ENCODE measurements around the gene SP140.
"Not testable (repeated sequence)": the region's sequence is repeated elsewhere in the genome, so short reads cannot be mapped to it uniquely, and the experiment has no call there.

SP140 gene

DNA sequence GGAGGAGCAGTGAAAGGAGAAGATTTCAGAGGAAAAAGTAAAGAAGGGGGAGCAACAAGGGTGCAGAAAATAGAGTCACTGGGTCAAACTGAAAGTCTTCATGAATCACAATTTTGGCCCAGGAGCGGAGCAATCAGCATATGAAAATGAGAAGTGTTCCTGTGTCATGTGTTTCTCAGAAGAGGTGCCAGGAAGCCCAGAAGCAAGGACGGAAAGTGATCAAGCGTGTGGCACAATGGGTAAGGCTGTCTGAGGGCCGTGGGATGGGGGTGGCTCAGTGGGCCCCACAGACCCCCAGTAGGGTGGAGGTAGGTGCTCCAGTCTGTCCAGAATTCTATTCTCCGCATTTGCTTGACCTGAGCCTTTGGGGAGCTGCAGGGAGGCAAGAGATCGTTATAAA is 44.2 kb downstream of the SP140 start:
- no peaks in the 10 kb centered on the region for H3K4me1 ChIP-seq (ENCODE audit: low read length)
- no peaks in the 10 kb centered on the region for H4K20me1 ChIP-seq (ENCODE audit: insufficient read depth, low read length)
- H3K4me3 ChIP-seq (ENCODE audit: low read length) = no peak overlapping the region
- no peaks in the 10 kb centered on the region for H3K79me2 ChIP-seq (ENCODE audit: low read length)
- no peak overlapping the region for H3K27ac ChIP-seq (ENCODE audit: low read length)
- TF ChIP-seq EZH2 (optimal IDR thresholded peaks at IDR 0.05; ENCODE audit: low read depth, low read length) = no peak
- TF ChIP-seq, protein P1, sequence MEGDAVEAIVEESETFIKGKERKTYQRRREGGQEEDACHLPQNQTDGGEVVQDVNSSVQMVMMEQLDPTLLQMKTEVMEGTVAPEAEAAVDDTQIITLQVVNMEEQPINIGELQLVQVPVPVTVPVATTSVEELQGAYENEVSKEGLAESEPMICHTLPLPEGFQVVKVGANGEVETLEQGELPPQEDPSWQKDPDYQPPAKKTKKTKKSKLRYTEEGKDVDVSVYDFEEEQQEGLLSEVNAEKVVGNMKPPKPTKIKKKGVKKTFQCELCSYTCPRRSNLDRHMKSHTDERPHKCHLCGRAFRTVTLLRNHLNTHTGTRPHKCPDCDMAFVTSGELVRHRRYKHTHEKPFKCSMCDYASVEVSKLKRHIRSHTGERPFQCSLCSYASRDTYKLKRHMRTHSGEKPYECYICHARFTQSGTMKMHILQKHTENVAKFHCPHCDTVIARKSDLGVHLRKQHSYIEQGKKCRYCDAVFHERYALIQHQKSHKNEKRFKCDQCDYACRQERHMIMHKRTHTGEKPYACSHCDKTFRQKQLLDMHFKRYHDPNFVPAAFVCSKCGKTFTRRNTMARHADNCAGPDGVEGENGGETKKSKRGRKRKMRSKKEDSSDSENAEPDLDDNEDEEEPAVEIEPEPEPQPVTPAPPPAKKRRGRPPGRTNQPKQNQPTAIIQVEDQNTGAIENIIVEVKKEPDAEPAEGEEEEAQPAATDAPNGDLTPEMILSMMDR (IDR thresholded peaks at IDR 0.05; ENCODE audit: low read length) = no peak
- no peak for TF ChIP-seq EZH2phosphoT487 (IDR thresholded peaks at IDR 0.05; ENCODE audit: low read length)
- H2AFZ ChIP-seq (ENCODE audit: low read length) = no peak overlapping the region
- no peaks in the 10 kb centered on the region for H3K9me2 ChIP-seq (replicated peaks; ENCODE audit: insufficient read depth, low read length)
- H3K4me2 ChIP-seq (ENCODE audit: low read depth, low read length) = no peak overlapping the region
- no peaks in the 10 kb centered on the region for H3K27me3 ChIP-seq (replicated peaks; ENCODE audit: insufficient read depth, low read length)
- H3K36me3 ChIP-seq (replicated peaks; ENCODE audit: insufficient read depth, low read length) = no peaks in the 10 kb centered on the region
- no peak overlapping the region for H3K9ac ChIP-seq (ENCODE audit: low read length)
- no peak for DNase-seq
- H3K9me3 ChIP-seq (replicated peaks; ENCODE audit: insufficient read depth, low read length) = no peaks in the 10 kb centered on the region
- no peaks in the 10 kb centered on the region for H3F3A ChIP-seq (ENCODE audit: insufficient read depth, low read length)

DNA sequence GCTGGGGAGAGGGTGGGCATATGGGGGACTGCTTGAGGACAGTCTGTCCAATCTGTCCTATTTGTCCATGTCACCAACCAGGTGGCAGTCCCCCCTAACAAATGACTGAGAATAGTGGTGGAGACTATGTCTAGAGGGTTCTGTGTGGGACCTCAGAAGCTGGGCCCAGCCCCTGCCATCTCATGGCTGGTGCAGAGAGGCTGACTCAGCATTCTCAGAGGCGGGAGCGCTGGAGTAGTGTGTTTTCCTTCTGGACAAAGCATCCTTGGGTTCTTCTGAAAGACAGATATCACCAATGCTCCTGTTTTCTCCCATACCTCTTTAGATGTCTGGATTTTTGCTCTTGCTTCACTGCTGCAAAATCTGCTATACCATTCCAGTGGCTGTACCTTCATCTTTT is 57.4 kb downstream of the SP140 start:
- H3K9ac ChIP-seq (ENCODE audit: low read length) = no peak overlapping the region
- H3K4me3 ChIP-seq (ENCODE audit: low read length) = no peak overlapping the region
- TF ChIP-seq, protein P1 (IDR thresholded peaks at IDR 0.05; ENCODE audit: low read length) = no peak
- no peak for TF ChIP-seq EZH2phosphoT487 (IDR thresholded peaks at IDR 0.05; ENCODE audit: low read length)
- no peak for TF ChIP-seq EZH2 (optimal IDR thresholded peaks at IDR 0.05; ENCODE audit: low read depth, low read length)
- DNase-seq = no peak
- no peaks in the 10 kb centered on the region for H3K9me3 ChIP-seq (replicated peaks; ENCODE audit: insufficient read depth, low read length)
- no peaks in the 10 kb centered on the region for H3K9me2 ChIP-seq (replicated peaks; ENCODE audit: insufficient read depth, low read length)
- no peak overlapping the region for H3K4me2 ChIP-seq (ENCODE audit: low read depth, low read length)
- no peak overlapping the region for H2AFZ ChIP-seq (ENCODE audit: low read length)
- H3F3A ChIP-seq (ENCODE audit: insufficient read depth, low read length) = peaks cover 3% of the 10 kb centered on the region; the same call in 1 of the 2 replicates
- no peaks in the 10 kb centered on the region for H3K79me2 ChIP-seq (ENCODE audit: low read length)
- no peaks in the 10 kb centered on the region for H4K20me1 ChIP-seq (ENCODE audit: insufficient read depth, low read length)
- no peaks in the 10 kb centered on the region for H3K4me1 ChIP-seq (ENCODE audit: low read length)
- H3K27me3 ChIP-seq (replicated peaks; ENCODE audit: insufficient read depth, low read length) = no peaks in the 10 kb centered on the region
- H3K36me3 ChIP-seq (replicated peaks; ENCODE audit: insufficient read depth, low read length) = no peaks in the 10 kb centered on the region
- no peak overlapping the region for H3K27ac ChIP-seq (ENCODE audit: low read length)

DNA sequence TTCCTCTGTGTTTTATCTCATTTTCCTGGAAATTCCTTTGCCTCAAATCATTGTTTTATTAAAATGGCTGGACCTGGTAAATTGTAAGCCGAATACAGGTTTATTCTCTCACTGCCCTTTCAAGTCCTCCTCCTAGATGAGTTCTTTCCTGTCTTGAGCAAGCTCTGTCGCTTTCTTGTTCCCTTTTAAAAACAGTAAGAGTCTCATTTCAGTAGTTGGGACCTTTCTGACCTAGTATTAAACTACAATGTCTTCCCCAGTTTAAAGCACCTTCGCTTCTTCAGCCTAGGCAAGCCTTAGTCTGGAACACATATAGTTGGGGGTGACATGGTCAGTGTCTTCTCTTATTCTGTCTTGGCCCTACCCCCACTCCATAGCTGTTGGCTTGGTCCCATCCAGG is 60.5 kb downstream of the SP140 start:
- no peaks in the 10 kb centered on the region for H3K79me2 ChIP-seq (ENCODE audit: low read length)
- H3K27me3 ChIP-seq (replicated peaks; ENCODE audit: insufficient read depth, low read length) = no peaks in the 10 kb centered on the region
- DNase-seq = no peak
- H2AFZ ChIP-seq (ENCODE audit: low read length) = no peak overlapping the region
- no peak overlapping the region for H3K4me2 ChIP-seq (ENCODE audit: low read depth, low read length)
- no peaks in the 10 kb centered on the region for H3K9me3 ChIP-seq (replicated peaks; ENCODE audit: insufficient read depth, low read length)
- no peaks in the 10 kb centered on the region for H3K9me2 ChIP-seq (replicated peaks; ENCODE audit: insufficient read depth, low read length)
- H3K9ac ChIP-seq (ENCODE audit: low read length) = no peak overlapping the region
- no peaks in the 10 kb centered on the region for H3K36me3 ChIP-seq (replicated peaks; ENCODE audit: insufficient read depth, low read length)
- peaks cover 5% of the 10 kb centered on the region; the same call in 1 of the 2 replicates for H3F3A ChIP-seq (ENCODE audit: insufficient read depth, low read length)
- no peaks in the 10 kb centered on the region for H3K4me1 ChIP-seq (ENCODE audit: low read length)
- H3K4me3 ChIP-seq (ENCODE audit: low read length) = no peak overlapping the region
- H3K27ac ChIP-seq (ENCODE audit: low read length) = no peak overlapping the region
- TF ChIP-seq, protein P1 (IDR thresholded peaks at IDR 0.05; ENCODE audit: low read length) = no peak
- no peak for TF ChIP-seq EZH2 (optimal IDR thresholded peaks at IDR 0.05; ENCODE audit: low read depth, low read length)
- TF ChIP-seq EZH2phosphoT487 (IDR thresholded peaks at IDR 0.05; ENCODE audit: low read length) = no peak
- H4K20me1 ChIP-seq (ENCODE audit: insufficient read depth, low read length) = no peaks in the 10 kb centered on the region

DNA sequence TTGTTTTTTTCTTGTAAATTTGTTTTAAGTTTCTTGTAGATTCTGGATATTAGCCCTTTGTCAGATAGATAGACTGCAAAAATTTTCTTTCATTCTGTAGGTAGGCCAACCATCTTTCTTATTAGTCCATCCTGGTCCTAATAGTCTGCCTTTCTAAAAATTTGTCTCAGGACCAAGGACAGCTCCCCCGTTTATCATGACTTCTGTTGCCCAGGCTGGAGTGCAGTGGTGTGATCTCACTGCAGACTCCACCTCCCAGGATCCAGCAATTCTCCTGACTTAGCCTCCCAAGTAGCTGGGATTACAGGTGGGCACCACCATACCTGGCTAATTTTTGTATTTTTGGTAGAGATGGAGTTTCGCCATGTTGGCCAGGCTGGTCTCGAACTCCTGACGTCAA is 63.8 kb downstream of the SP140 start:
- not testable (repeated sequence) for H3K4me2 ChIP-seq (ENCODE audit: low read depth, low read length); H3K9me2 ChIP-seq (replicated peaks; ENCODE audit: insufficient read depth, low read length); H3K27me3 ChIP-seq (replicated peaks; ENCODE audit: insufficient read depth, low read length); H2AFZ ChIP-seq (ENCODE audit: low read length); H3K4me3 ChIP-seq (ENCODE audit: low read length); H4K20me1 ChIP-seq (ENCODE audit: insufficient read depth, low read length); H3K79me2 ChIP-seq (ENCODE audit: low read length); H3K36me3 ChIP-seq (replicated peaks; ENCODE audit: insufficient read depth, low read length); H3F3A ChIP-seq (ENCODE audit: insufficient read depth, low read length); H3K27ac ChIP-seq (ENCODE audit: low read length); H3K9ac ChIP-seq (ENCODE audit: low read length); H3K9me3 ChIP-seq (replicated peaks; ENCODE audit: insufficient read depth, low read length); DNase-seq; H3K4me1 ChIP-seq (ENCODE audit: low read length)
